ENCODE results near the gene PALD1. TPM values are rescaled to one million over a fixed set of nuclear protein-coding genes. Genes with fewer than 3 reads are reported as not detected.
A peak's percentile ranks its signal among the peaks of the same experiment; 100 is the strongest.

Gene PALD1
- total and polyA plus RNA-seq, 9 of the 15 experiments (the other 6 are each of a cell fraction or from before 2014, with no cell fraction given), result 0.03 to 0.29 (median 0.09) TPM; not detected in 2

- no peak for TF ChIP-seq RBM17 (IDR thresholded peaks at IDR 0.05; ENCODE audit: borderline replicate concordance, low read depth, low read length)
- no peak for TF ChIP-seq YBX1 (IDR thresholded peaks at IDR 0.05)
- no peak for TF ChIP-seq PRPF4 (IDR thresholded peaks at IDR 0.05; ENCODE audit: insufficient read depth, low read depth, low read length, poor library complexity, severe bottlenecking)
- peak; percentile 76; the same call in 1 of the 2 replicates for TF ChIP-seq LEF1 (IDR thresholded peaks at IDR 0.05)
- peak; percentile 60; the same call in 1 of the 2 replicates for TF ChIP-seq ESRRA (IDR thresholded peaks at IDR 0.05; ENCODE audit: borderline replicate concordance, low read depth)
- no peak for TF ChIP-seq SREBF2 (CRISPR knock-in tag; IDR thresholded peaks at IDR 0.05)
- no peak for TF ChIP-seq ZNF407 (IDR thresholded peaks at IDR 0.05; ENCODE audit: low read depth)
- TF ChIP-seq ZBTB2 (IDR thresholded peaks at IDR 0.05), result no peak; the same call in 1 of the 2 replicates
- TF ChIP-seq ARID1B (IDR thresholded peaks at IDR 0.05), result peak; percentile 65; the same call in 1 of the 2 replicates
- peak; percentile 96 for TF ChIP-seq NFIC (IDR thresholded peaks at IDR 0.05)
- TF ChIP-seq MCM7 (IDR thresholded peaks at IDR 0.05), result no peak
- TF ChIP-seq TEAD1 (CRISPR knock-in tag; IDR thresholded peaks at IDR 0.05), result no peak; a peak in 1 of 4 replicates
- no peak for TF ChIP-seq KDM2B (CRISPR knock-in tag; IDR thresholded peaks at IDR 0.05)
These were observed 97.6 kb downstream of the PALD1 start (continued) for GRCh38 chr10:70575874-70576802.
